Posterior vena cava (tissue), 2 donors: ENCODE data around the gene PPP1R9B. TPM values are rescaled to one million over a fixed set of nuclear protein-coding genes. Genes with fewer than 3 reads are reported as not detected.

Experiments
- DNase-seq: peaks from one replicate; pipeline ENCODE4 v3.0.0-alpha.2; 2020; ENCODE audit warnings: low spot score
- intact Hi-C, 2 donors: fragments of 100-400 bp; cut with DNase I; formaldehyde crosslinking; loops; one replicate each; pipeline versions ENCODE4 v1.14.1 to v1.14.2; 2022 to 2023
- total RNA-seq, 2 donors: library from RNA; stranded (reverse); fragmentation: NEBNext Ultra II Directional; extraction: Animal tissue kit (Norgen Biotek cat#: 25700); gene quantifications; one replicate each; pipeline ENCODE4 v1.2.1, GENCODE V29; 2021
- donor health status: DM: yes; HTN: yes; CAD: no.
- donor health status: DM: yes; HTN: yes; CAD: no.

The PPP1R9B gene
- total RNA-seq, 2 donors from 2014 or later = 51.4 to 53.7 TPM

- DNase-seq = peak; percentile 68
- intact Hi-C loops = no loop called here
Observed at GRCh38 chr17:50189550-50190292, 39.2 kb upstream of the PPP1R9B start.

GRCh38 chr17:50188921-50189549 is 38.6 kb upstream of the PPP1R9B start:
- intact Hi-C loops = no loop called here
- DNase-seq = no peak

GRCh38 chr17:50188531-50188920 is 38.0 kb upstream of the PPP1R9B start:
- intact Hi-C loops = no loop called here
- no peak for DNase-seq

- no peak for DNase-seq
- intact Hi-C loops = loop anchor here in 1 of 2 donors (1.0 kb wide), 1 partner anchor 35 kb away; no protein-coding TSS in a partner anchor
Observed at GRCh38 chr17:50187751-50188530, 37.5 kb upstream of the PPP1R9B start.

GRCh38 chr17:50187394-50187725 is 36.9 kb upstream of the PPP1R9B start:
- intact Hi-C loops = loop anchor here in 1 of 2 donors (1.0 kb wide), 1 partner anchor 36 kb away; no protein-coding TSS in a partner anchor

GRCh38 chr17:50186661-50187393 is 36.4 kb upstream of the PPP1R9B start:
- no peak for DNase-seq
- intact Hi-C loops = loop anchor here in 1 of 2 donors (1.0 kb wide), 1 partner anchor 36 kb away; no protein-coding TSS in a partner anchor

More at GRCh38 chr17:50187394-50187725, 36.9 kb upstream of the PPP1R9B start:
- DNase-seq = no peak

- intact Hi-C loops = no loop called here
Observed at GRCh38 chr17:50185631-50186471, 35.4 kb upstream of the PPP1R9B start.

GRCh38 chr17:50184611-50185398 is 34.3 kb upstream of the PPP1R9B start:
- no peak for DNase-seq
- intact Hi-C loops = no loop called here

More at GRCh38 chr17:50185631-50186471, 35.4 kb upstream of the PPP1R9B start:
- DNase-seq = no peak

GRCh38 chr17:50184064-50184463 is 33.6 kb upstream of the PPP1R9B start:
- intact Hi-C loops = no loop called here
- no peak for DNase-seq

- no peak for DNase-seq
- intact Hi-C loops = no loop called here
Observed at GRCh38 chr17:50183421-50183994, 33.0 kb upstream of the PPP1R9B start.

- intact Hi-C loops = no loop called here
- no peak for DNase-seq
Observed at GRCh38 chr17:50182783-50183420, 32.4 kb upstream of the PPP1R9B start.

- intact Hi-C loops = no loop called here
Observed at GRCh38 chr17:50181591-50182560, 31.4 kb upstream of the PPP1R9B start.

GRCh38 chr17:50181144-50181543 is 30.7 kb upstream of the PPP1R9B start:
- no peak for DNase-seq
- intact Hi-C loops = no loop called here

More at GRCh38 chr17:50181591-50182560, 31.4 kb upstream of the PPP1R9B start:
- no peak for DNase-seq

GRCh38 chr17:50180620-50181019 is 30.1 kb upstream of the PPP1R9B start:
- intact Hi-C loops = no loop called here
- no peak for DNase-seq

GRCh38 chr17:50180111-50180510 is 29.6 kb upstream of the PPP1R9B start:
- no peak for DNase-seq
- intact Hi-C loops = no loop called here
